B cell (primary cell): ENCODE measurements around the gene FFAR2. TPM values are rescaled to one million over a fixed set of nuclear protein-coding genes. Genes with fewer than 3 reads are reported as not detected.

Experiments used
- ATAC-seq: fragments of 200-7000 bp; cut with Tn5 transposase; one replicate; pipeline ENCODE4 v1.10.0; 2021; ENCODE audit warnings: low read depth, mild to moderate bottlenecking, moderate number of reproducible peaks, moderate library complexity
- CTCF ChIA-PET: fragments of 350-600 bp; sonication (Branson Sonifier 250); formaldehyde crosslinking; loops from one replicate; lab custom pipeline; 2021; ENCODE audit warnings: antibody characterized with exemption, inconsistent platforms; lab: Charles Lee
- POLR2A ChIA-PET: fragments of 350-600 bp; sonication (Branson Sonifier 250); formaldehyde crosslinking; loops from one replicate; lab custom pipeline; 2021; ENCODE audit warnings: antibody characterized with exemption; lab: Charles Lee
- DNase-seq: peaks from one replicate; pipeline ENCODE4 v3.0.0; 2013
- H2AFZ ChIP-seq: 2 replicates; pipeline ENCODE4 v1.6.1; 2012; ENCODE audit warnings: mild to moderate bottlenecking, low read depth, low read length; ENCODE audit not compliant: insufficient read depth, poor library complexity, severe bottlenecking
- H3K27ac ChIP-seq, 2 donors: 1 replicate in 1 of 2; 2 replicates in 1 of 2; pipeline ENCODE4 v1.5.1; 2012 to 2013; ENCODE audit warnings: low read length in 2 of 2, mild to moderate bottlenecking in 2 of 2, moderate library complexity in 1 of 2
- H3K27me3 ChIP-seq, 4 experiments: fragments of 200-600 bp in 1 of 4; sonication (generic) in 1 of 4; replicated peaks in 1 of 4; 1 replicate in 2 of 4; 2 replicates in 2 of 4; pipeline versions ENCODE4 v1.6.1 to v1.7.0; 2013 to 2016; ENCODE audit warnings: low read length in 3 of 4, mild to moderate bottlenecking in 2 of 4, mixed read lengths in 1 of 4, moderate library complexity in 1 of 4; ENCODE audit not compliant: insufficient read depth in 4 of 4, control insufficient read depth in 3 of 4; ENCODE audit errors: control extremely low read depth in 1 of 4
- H3K36me3 ChIP-seq, 2 experiments: replicated peaks in 1 of 2; 1 replicate in 1 of 2; 2 replicates in 1 of 2; pipeline versions ENCODE4 v1.6.1 to v1.7.1; 2013; ENCODE audit warnings: low read length in 1 of 2; ENCODE audit not compliant: insufficient read depth in 2 of 2, control insufficient read depth in 1 of 2; ENCODE audit errors: control extremely low read depth in 1 of 2, extremely low read depth in 1 of 2
- H3K4me1 ChIP-seq, 2 donors: fragments of 200-600 bp in 1 of 2; sonication (generic) in 1 of 2; 1 replicate in 1 of 2; 2 replicates in 1 of 2; pipeline versions ENCODE4 v1.5.1 to v1.6.1; 2013 to 2017; ENCODE audit warnings: low read length in 2 of 2; ENCODE audit not compliant: control insufficient read depth in 2 of 2, insufficient read depth in 2 of 2
- H3K4me2 ChIP-seq: replicated peaks from 2 replicates; pipeline ENCODE3; 2012; ENCODE audit warnings: mild to moderate bottlenecking, low read depth, low read length; ENCODE audit not compliant: poor library complexity, severe bottlenecking
- H3K4me3 ChIP-seq, 5 experiments: fragments of 200-600 bp in 1 of 5; sonication (generic) in 1 of 5; 1 replicate in 3 of 5; 2 replicates in 2 of 5; pipeline versions ENCODE4 v1.5.1 to v1.7.0; 2011 to 2016; ENCODE audit warnings: low read length in 4 of 5, mild to moderate bottlenecking in 4 of 5, low read depth in 2 of 5, control low read depth in 1 of 5, moderate library complexity in 1 of 5; ENCODE audit not compliant: insufficient read depth in 1 of 5; ENCODE audit errors: control extremely low read depth in 1 of 5, extremely low read depth in 1 of 5
- H3K79me2 ChIP-seq: fragments of 200-600 bp; sonication (generic); one replicate; pipeline ENCODE4 v1.6.0; 2016; ENCODE audit warnings: low read length; ENCODE audit not compliant: control insufficient read depth, insufficient read depth
- H3K9ac ChIP-seq: fragments of 200-600 bp; sonication (generic); 2 replicates; pipeline ENCODE4 v1.6.1; 2017; ENCODE audit warnings: mild to moderate bottlenecking, low read length, moderate library complexity
- H3K9me3 ChIP-seq, 3 donors: one replicate each; pipeline versions ENCODE4 v1.6.1 to v1.7.1; 2013; ENCODE audit warnings: low read length in 2 of 3; ENCODE audit not compliant: control insufficient read depth in 2 of 3, insufficient read depth in 1 of 3; ENCODE audit errors: control extremely low read depth in 1 of 3
- H4K20me1 ChIP-seq: 2 replicates; pipeline ENCODE4 v1.6.0; 2012; ENCODE audit warnings: mild to moderate bottlenecking, low read length; ENCODE audit not compliant: insufficient read depth, control insufficient read depth, poor library complexity, severe bottlenecking
- H3K27ac Mint-ChIP-seq: one replicate; pipeline ENCODE4 v1.8.0; 2021; ENCODE audit warnings: mixed read lengths
- H3K27me3 Mint-ChIP-seq: one replicate; pipeline ENCODE4 v1.8.0; 2021; ENCODE audit warnings: mixed read lengths
- H3K4me1 Mint-ChIP-seq: one replicate; pipeline ENCODE4 v1.8.0; 2021; ENCODE audit warnings: mixed read lengths
- H3K4me3 Mint-ChIP-seq: one replicate; pipeline ENCODE4 v1.8.0; 2021; ENCODE audit warnings: mixed read lengths
- H3K9me3 Mint-ChIP-seq: one replicate; pipeline ENCODE4 v1.8.0; 2022; ENCODE audit warnings: mixed read lengths; ENCODE audit not compliant: insufficient read depth
- EZH2 ChIP-seq: IDR thresholded peaks from 2 replicates; pipeline ENCODE4 v1.6.1; 2012; ENCODE audit warnings: borderline replicate concordance, low read depth, mild to moderate bottlenecking, moderate library complexity, low read length; ENCODE audit not compliant: insufficient read depth, poor library complexity, severe bottlenecking
- WGBS: methylation state at CpG from one replicate; pipeline ENCODE4 v1.1.5; 2013; ENCODE audit warnings: missing lambda C conversion rate; ENCODE audit not compliant: insufficient coverage; 5-methylcytosine and 5-hydroxymethylcytosine counted together
- intact Hi-C: fragments of 100-400 bp; cut with micrococcal nuclease; formaldehyde crosslinking; loops from one replicate; pipeline ENCODE4 v1.10.0; 2022
- polyA plus RNA-seq: library from polyadenylated mRNA; depleted of rRNA; stranded (reverse); fragments of >200 nt; gene quantifications from 2 replicates; pipeline ENCODE4 v1.2.3, GENCODE V29; 2012
- total RNA-seq, 2 donors: library from RNA; stranded (reverse); fragments of 120-200 nt in 1 of 2; gene quantifications; 1 replicate in 1 of 2; 2 replicates in 1 of 2; pipeline versions ENCODE4 v1.2.3 to v1.2.4, GENCODE V29; 2013 to 2022
- TF ChIP-seq, protein P1 (sequence below): fragments of 200-600 bp; IDR thresholded peaks from one replicate; pipeline ENCODE4 v1.8.0; 2022; ENCODE audit warnings: antibody characterized with exemption, mild to moderate bottlenecking

FFAR2 gene
- total and polyA plus RNA-seq, 2 donors (not counting 1 experiment from before 2014, with no cell fraction given): 0.31 TPM; not detected in 1

DNA sequence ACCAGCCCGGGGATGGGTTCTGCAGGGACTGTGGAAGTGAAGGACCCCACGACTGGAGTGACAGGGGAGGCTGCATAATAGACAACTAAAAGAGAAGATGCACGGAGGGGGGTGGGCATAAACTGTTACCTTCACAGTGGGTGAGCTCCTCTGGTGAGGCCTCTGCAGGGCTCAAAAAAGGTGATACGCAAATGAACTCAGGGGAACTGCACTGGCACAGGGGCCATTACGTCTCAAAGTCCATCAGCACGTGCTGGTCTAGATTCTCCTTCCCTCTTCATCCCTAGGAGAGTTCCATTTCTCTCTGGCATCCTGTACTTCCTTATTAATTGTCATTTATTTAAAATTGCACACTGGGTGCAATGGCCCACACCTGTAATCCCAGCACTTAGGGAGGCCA lies 8.1 kb upstream of the FFAR2 start:
- Histone ChIP-seq H3K4me2 (no peak overlapping the region), H3K79me2 (no peaks in the 10 kb centered on the region), H3K4me1 (peaks cover 33 to 39% of the 10 kb centered on the region in 2 donors), H3K4me3 (no peak overlapping the region), H3K27ac (no peak overlapping the region), H3K9ac (no peak overlapping the region), H4K20me1 (no peaks in the 10 kb centered on the region), H3K9me3 (no peaks in the 10 kb centered on the region), H3K27me3 (peaks cover 0 to 2% (median 0%) of the 10 kb centered on the region in 4 experiments), H2AFZ (no peak overlapping the region), H3K36me3 (no peaks in the 10 kb centered on the region)
- TF ChIP-seq EZH2: no peak
- TF ChIP-seq, protein P1, sequence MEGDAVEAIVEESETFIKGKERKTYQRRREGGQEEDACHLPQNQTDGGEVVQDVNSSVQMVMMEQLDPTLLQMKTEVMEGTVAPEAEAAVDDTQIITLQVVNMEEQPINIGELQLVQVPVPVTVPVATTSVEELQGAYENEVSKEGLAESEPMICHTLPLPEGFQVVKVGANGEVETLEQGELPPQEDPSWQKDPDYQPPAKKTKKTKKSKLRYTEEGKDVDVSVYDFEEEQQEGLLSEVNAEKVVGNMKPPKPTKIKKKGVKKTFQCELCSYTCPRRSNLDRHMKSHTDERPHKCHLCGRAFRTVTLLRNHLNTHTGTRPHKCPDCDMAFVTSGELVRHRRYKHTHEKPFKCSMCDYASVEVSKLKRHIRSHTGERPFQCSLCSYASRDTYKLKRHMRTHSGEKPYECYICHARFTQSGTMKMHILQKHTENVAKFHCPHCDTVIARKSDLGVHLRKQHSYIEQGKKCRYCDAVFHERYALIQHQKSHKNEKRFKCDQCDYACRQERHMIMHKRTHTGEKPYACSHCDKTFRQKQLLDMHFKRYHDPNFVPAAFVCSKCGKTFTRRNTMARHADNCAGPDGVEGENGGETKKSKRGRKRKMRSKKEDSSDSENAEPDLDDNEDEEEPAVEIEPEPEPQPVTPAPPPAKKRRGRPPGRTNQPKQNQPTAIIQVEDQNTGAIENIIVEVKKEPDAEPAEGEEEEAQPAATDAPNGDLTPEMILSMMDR: no peak
- Mint-ChIP-seq H3K4me1 (peaks cover 54% of the 10 kb centered on the region), H3K27ac (no peak overlapping the region), H3K4me3 (no peak overlapping the region), H3K27me3 (peaks cover 5% of the 10 kb centered on the region), H3K9me3 (no peaks in the 10 kb centered on the region)
- intact Hi-C loops: no loop called here
- no peak for DNase-seq
- POLR2A ChIA-PET: no interaction called here
- CTCF ChIA-PET: interaction anchor here (0.8 kb wide), 1 partner anchor 70 kb away, joined by 3 read pairs; no protein-coding TSS in a partner anchor
- ATAC-seq: no peak
- WGBS: 95% methylated on average over 6 of the region's 6 CpGs

DNA sequence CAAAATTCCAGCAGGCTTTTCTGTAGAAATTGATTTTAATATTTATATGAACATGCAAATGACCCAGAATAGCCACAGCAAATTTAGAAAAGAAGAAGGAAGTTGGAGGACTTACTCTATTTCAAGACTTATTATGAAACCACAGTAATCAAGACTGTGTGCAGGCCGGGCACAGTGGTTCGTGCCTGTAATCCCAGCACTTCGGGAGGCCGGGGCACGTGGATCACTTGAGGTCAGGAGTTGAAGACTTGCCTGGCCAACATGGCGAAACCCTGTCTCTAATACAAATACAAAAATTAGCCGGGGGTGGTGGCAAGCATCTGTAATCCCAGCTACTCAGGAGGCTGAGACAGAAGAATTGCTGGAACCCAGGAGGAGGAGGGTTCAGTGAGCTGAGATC lies 6.0 kb upstream of the FFAR2 start:
- H3K9me3 ChIP-seq: no peaks in the 10 kb centered on the region
- no peaks in the 10 kb centered on the region for H3K36me3 ChIP-seq
- H3K27me3 ChIP-seq: peaks cover 0 to 2% (median 0%) of the 10 kb centered on the region in 4 experiments
- WGBS: 0% methylated on average over 5 of the region's 7 CpGs
- H3K4me3 Mint-ChIP-seq: peak overlapping the region; percentile 57
- H3K4me1 ChIP-seq: peaks cover 19 to 25% of the 10 kb centered on the region in 2 donors
- no peak overlapping the region for H3K27ac ChIP-seq
- no peaks in the 10 kb centered on the region for H3K9me3 Mint-ChIP-seq
- peaks cover 50% of the 10 kb centered on the region for H3K4me1 Mint-ChIP-seq
- ChIA-PET CTCF (no interaction called here), POLR2A (no interaction called here)
- intact Hi-C loops: no loop called here
- H3K79me2 ChIP-seq: no peaks in the 10 kb centered on the region
- TF ChIP-seq EZH2: no peak
- TF ChIP-seq, protein P1: no peak
- no peak overlapping the region for H3K9ac ChIP-seq
- H3K27ac Mint-ChIP-seq: no peak overlapping the region
- H4K20me1 ChIP-seq: no peaks in the 10 kb centered on the region
- DNase-seq (peak; percentile 34), ATAC-seq (no peak)
- peak overlapping the region; percentile 60 for H2AFZ ChIP-seq
- H3K4me3 ChIP-seq: peak overlapping the region in 2 of 5 experiments; percentile 6 to 29
- peaks cover 6% of the 10 kb centered on the region for H3K27me3 Mint-ChIP-seq
- H3K4me2 ChIP-seq: peak overlapping the region; percentile 66
